Measurements from ENCODE around the gene HMGCS1.
"Not testable (repeated sequence)": the region's sequence is repeated elsewhere in the genome, so short reads cannot be mapped to it uniquely, and the experiment has no call there.

HMGCS1 gene

DNA sequence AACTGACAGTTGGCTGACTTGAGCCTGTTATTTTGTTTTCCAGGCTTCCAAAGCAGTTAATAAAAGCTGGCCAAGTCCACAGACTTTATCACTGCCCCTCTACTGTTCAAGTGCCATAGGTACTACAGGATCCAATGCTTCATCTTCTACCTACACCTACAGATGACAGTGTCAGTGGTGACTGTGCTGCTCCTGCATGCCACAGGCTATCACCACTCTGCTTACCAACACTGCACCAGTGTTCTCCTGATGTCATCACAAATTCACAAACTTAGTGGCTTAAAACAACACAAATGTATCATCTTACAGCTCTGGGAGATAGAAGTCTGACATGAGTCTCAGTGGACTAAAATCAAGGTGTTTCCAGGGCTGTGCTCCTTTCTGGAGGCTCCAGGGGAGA, 26.6 kb downstream of the HMGCS1 start:
- no peak overlapping the region for H2AFZ ChIP-seq (ENCODE audit: low read depth, low read length)
- H3K9me3 ChIP-seq (ENCODE audit: low read length) = no peaks in the 10 kb centered on the region
- no peaks in the 10 kb centered on the region for H3K27me3 ChIP-seq (ENCODE audit: insufficient read depth, low read length)
- no peak overlapping the region for H3K4me3 ChIP-seq (ENCODE audit: low read length)
- H3K4me1 ChIP-seq (ENCODE audit: insufficient read depth, low read length) = no peaks in the 10 kb centered on the region
- peaks cover 53% of the 10 kb centered on the region for H3K36me3 ChIP-seq (ENCODE audit: insufficient read depth, low read length)

DNA sequence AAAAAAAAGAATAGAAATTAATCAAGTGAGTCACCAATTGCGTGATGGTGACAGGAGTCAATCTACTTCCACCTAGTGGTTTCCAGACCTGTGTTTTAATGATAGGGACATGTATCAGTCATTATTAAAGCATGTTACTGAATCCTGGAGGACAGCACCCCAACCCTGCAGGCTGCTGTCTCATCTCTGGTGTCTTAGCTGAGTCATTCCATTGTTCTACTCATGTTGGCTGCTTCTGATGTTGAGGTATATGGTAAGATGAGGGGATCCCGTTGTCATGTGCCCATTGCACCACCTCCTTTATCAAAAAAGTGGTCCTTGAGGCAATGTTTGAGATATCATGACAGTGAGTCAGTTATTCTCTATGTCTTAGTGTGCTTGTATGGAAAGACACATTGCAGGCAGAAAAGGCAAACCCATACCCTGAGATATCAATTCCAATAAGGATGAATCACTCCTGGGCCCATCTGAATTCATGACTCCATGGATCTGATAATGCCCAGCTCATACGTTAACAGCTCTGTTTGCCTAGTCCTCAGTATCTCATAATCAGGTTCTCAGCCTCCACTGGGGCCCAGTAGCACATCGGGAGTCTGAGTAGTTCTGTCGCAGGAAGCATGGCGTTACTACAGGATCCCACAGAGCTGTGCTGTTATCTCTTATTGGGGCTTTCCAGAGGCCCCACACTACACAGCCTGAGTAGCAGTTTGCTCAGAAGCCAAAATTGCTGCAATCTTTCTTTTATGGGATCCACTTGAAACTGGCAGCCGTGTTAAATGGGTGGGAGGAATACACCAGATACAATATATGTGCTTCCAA, 31.2 kb downstream of the HMGCS1 start:
- Histone ChIP-seq H3K4me3 (ENCODE audit: low read length) (no peak overlapping the region), H3K27me3 (ENCODE audit: insufficient read depth, low read length) (no peaks in the 10 kb centered on the region), H2AFZ (ENCODE audit: low read depth, low read length) (no peak overlapping the region), H3K4me1 (ENCODE audit: insufficient read depth, low read length) (no peaks in the 10 kb centered on the region), H3K36me3 (ENCODE audit: insufficient read depth, low read length) (peaks cover 7% of the 10 kb centered on the region), H3K9me3 (ENCODE audit: low read length) (no peaks in the 10 kb centered on the region)

DNA sequence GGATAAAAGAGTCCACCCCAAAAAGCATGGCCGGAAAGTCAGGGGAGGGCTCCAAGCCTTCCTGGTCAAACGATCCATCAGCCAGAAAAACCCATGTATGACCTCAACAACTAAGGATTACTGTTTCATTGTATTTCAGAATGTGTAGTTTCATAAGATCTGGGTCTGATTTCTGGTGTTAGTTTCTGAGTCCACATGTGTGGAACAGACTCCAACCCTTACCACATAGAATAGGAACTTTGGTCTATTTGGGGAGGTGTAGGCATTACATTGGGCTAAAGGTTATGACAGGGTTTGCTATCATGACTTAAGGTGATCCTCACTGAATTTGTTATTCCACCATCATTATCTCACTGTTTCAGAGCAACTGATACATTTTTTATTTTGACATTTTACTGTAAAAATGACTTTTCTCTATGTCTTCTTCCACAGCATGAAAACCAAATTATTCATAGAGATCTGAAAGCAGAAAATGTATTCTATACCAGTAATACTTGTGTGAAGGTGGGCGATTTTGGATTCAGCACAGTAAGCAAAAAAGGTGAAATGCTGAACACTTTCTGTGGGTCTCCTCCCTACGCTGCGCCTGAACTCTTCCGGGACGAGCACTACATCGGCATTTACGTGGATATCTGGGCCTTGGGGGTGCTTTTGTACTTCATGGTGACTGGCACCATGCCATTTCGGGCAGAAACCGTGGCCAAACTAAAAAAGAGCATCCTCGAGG, 33.5 kb downstream of the HMGCS1 start:
- H3K4me3 ChIP-seq (ENCODE audit: low read length) = no peak overlapping the region
- no peaks in the 10 kb centered on the region for H3K36me3 ChIP-seq (ENCODE audit: insufficient read depth, low read length)
- H3K4me1 ChIP-seq (ENCODE audit: insufficient read depth, low read length) = no peaks in the 10 kb centered on the region
- no peaks in the 10 kb centered on the region for H3K27me3 ChIP-seq (ENCODE audit: insufficient read depth, low read length)
- no peak overlapping the region for H2AFZ ChIP-seq (ENCODE audit: low read depth, low read length)
- H3K9me3 ChIP-seq (ENCODE audit: low read length) = no peaks in the 10 kb centered on the region

DNA sequence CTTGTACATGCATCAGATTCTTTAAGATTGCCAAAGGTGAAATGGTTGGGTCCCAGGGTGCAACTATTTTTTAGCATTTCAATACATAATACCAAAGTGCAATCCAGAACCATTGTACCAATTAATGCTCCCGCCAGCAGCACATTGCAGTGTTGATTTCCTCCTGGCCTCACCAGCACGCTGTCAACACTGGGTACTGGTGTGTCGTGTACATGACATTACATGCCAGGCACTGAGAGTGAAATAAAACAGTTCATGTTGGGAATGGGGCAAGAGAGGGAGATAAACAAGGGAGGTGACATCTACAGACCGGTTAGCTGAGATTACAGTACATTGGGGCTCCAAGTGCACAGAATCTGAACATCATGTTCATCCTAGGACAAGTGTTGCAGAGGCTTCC, 37.8 kb downstream of the HMGCS1 start:
- H3K4me3 ChIP-seq (ENCODE audit: low read length) = no peak overlapping the region
- no peaks in the 10 kb centered on the region for H3K27me3 ChIP-seq (ENCODE audit: insufficient read depth, low read length)
- no peaks in the 10 kb centered on the region for H3K4me1 ChIP-seq (ENCODE audit: insufficient read depth, low read length)
- H3K36me3 ChIP-seq (ENCODE audit: insufficient read depth, low read length) = no peaks in the 10 kb centered on the region
- no peaks in the 10 kb centered on the region for H3K9me3 ChIP-seq (ENCODE audit: low read length)
- H2AFZ ChIP-seq (ENCODE audit: low read depth, low read length) = no peak overlapping the region

DNA sequence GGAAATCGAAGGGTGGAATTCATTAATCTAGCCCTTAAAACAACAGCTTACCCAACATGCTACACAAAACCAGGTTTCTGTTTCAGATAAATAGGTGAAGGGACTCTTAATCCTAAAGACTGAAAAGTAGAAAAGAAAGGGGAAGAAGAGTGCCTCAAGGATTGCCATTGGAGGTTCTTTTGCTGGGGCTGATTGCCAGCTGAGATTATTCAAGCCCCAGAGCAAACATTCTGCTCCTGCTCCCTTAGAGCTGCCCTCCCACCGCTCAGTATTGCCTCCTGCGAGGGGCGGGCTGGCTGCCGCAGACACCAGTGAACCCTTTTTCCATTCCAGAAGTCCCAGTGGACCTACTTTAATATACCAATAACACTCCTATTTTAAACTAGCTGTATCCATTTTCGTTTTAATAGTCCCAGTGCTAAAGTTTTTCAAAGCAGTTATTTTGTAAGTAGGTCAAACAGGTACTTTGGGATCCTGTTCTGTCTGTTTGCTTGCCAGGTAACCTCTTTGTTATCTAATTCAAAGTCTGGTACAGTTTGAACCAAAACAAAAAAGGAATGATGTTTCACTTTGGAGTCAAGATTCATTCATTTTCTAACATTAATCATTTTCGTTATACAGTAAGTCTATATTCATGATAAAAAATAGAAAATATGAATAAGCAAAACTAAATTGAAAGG, 38.6 kb downstream of the HMGCS1 start:
- H3K27me3 ChIP-seq (ENCODE audit: insufficient read depth, low read length) = no peaks in the 10 kb centered on the region
- H3K4me1 ChIP-seq (ENCODE audit: insufficient read depth, low read length) = no peaks in the 10 kb centered on the region
- no peak overlapping the region for H2AFZ ChIP-seq (ENCODE audit: low read depth, low read length)
- H3K4me3 ChIP-seq (ENCODE audit: low read length) = no peak overlapping the region
- H3K9me3 ChIP-seq (ENCODE audit: low read length) = no peaks in the 10 kb centered on the region
- no peaks in the 10 kb centered on the region for H3K36me3 ChIP-seq (ENCODE audit: insufficient read depth, low read length)

DNA sequence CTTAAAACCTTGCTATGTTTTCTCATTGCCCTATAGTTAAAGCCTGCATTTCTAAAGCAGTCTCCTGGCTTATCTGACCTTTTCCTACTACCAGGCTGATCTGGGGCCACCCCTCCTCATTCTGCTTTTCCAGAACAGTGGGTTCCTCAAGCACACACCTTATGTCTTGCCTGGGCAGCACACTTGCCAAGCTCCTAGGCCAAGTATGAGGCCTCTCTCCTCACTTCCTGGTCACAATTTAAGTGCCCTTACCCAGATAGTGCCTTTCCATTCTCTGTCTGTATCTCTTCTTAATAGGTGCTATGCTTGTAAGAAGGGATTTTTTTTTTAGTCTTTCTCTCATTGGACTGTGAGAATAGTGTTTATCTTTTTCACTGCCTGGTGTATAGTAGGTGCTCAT, 39.7 kb downstream of the HMGCS1 start:
- no peaks in the 10 kb centered on the region for H3K9me3 ChIP-seq (ENCODE audit: low read length)
- H2AFZ ChIP-seq (ENCODE audit: low read depth, low read length) = no peak overlapping the region
- H3K4me3 ChIP-seq (ENCODE audit: low read length) = no peak overlapping the region
- H3K36me3 ChIP-seq (ENCODE audit: insufficient read depth, low read length) = no peaks in the 10 kb centered on the region
- no peaks in the 10 kb centered on the region for H3K4me1 ChIP-seq (ENCODE audit: insufficient read depth, low read length)
- H3K27me3 ChIP-seq (ENCODE audit: insufficient read depth, low read length) = no peaks in the 10 kb centered on the region

DNA sequence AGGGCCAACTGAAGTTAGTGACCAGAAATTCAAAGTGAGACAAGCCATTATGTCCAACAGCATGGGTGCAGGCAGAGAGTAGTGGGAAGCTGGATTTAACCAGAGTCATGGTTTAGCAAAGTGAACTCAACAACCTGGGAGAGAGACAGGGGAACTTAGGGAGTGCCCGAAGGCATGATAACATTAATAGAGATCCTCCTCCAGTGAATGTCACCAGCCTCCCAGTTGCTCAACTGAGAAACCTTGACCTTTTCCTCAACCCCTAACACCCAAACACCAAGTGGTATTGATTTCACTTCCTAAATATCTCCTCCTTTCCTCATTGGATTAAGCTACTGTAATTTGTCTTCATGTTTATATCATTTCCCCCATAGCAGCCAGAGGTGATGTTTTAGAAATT, 42.6 kb downstream of the HMGCS1 start:
- Histone ChIP-seq H3K4me1 (ENCODE audit: insufficient read depth, low read length) (no peaks in the 10 kb centered on the region), H3K9me3 (ENCODE audit: low read length) (peaks cover 4% of the 10 kb centered on the region), H3K4me3 (ENCODE audit: low read length) (no peak overlapping the region), H2AFZ (ENCODE audit: low read depth, low read length) (no peak overlapping the region), H3K27me3 (ENCODE audit: insufficient read depth, low read length) (no peaks in the 10 kb centered on the region), H3K36me3 (ENCODE audit: insufficient read depth, low read length) (no peaks in the 10 kb centered on the region)

DNA sequence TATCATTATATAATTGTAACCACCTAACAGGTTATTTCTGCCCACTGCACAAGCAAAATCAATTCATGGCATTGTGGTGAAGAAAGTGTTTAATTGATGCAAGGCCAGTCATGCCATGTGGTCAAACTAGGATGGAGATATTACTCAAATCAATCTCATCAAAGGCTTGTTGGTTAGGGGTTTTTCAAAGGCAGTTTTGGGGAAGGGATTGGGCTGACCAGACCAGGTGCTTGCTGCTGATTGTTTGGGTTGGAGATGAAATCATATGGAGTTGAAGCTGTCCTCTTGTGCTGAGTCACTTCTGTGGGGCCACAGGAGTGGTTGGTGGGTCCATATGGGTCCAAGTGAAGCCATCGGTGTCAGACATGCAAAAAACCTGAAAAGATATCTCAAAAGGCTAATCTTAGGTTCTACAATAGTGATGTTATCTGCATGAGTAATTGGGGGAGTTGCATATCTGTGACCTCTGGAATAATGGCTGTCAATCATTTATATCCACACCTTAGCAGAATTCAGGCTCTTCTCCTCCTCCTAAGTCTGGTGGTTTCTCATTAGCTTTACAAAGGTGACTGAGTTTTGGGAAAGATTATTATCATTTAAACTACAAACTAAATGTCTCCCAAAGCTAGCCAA, 44.9 kb downstream of the HMGCS1 start:
- H3K4me1 ChIP-seq (ENCODE audit: insufficient read depth, low read length) = no peaks in the 10 kb centered on the region
- H3K36me3 ChIP-seq (ENCODE audit: insufficient read depth, low read length) = no peaks in the 10 kb centered on the region
- no peak overlapping the region for H2AFZ ChIP-seq (ENCODE audit: low read depth, low read length)
- H3K9me3 ChIP-seq (ENCODE audit: low read length) = peaks cover 4% of the 10 kb centered on the region
- no peak overlapping the region for H3K4me3 ChIP-seq (ENCODE audit: low read length)
- H3K27me3 ChIP-seq (ENCODE audit: insufficient read depth, low read length) = no peaks in the 10 kb centered on the region

DNA sequence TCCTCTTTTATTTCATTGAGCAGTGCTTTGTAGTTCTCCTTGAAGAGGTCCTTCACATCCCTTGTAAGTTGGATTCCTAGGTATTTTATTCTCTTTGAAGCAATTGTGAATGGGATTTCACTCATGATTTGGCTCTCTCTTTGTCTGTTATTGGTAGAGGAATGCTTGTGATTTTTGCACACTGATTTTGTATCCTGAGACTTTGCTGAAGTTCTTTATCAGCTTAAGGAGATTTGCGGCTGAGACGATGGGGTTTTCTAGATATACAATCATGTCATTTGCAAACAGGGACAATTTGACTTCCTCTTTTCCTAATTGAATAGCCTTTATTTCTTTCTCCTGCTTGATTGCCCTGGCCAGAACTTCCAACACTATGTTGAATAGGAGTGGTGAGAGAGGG, 50.9 kb downstream of the HMGCS1 start:
- H3K4me3 ChIP-seq (ENCODE audit: low read length); H3K27me3 ChIP-seq (ENCODE audit: insufficient read depth, low read length); H2AFZ ChIP-seq (ENCODE audit: low read depth, low read length); H3K4me1 ChIP-seq (ENCODE audit: insufficient read depth, low read length); H3K36me3 ChIP-seq (ENCODE audit: insufficient read depth, low read length); H3K9me3 ChIP-seq (ENCODE audit: low read length): not testable (repeated sequence)

DNA sequence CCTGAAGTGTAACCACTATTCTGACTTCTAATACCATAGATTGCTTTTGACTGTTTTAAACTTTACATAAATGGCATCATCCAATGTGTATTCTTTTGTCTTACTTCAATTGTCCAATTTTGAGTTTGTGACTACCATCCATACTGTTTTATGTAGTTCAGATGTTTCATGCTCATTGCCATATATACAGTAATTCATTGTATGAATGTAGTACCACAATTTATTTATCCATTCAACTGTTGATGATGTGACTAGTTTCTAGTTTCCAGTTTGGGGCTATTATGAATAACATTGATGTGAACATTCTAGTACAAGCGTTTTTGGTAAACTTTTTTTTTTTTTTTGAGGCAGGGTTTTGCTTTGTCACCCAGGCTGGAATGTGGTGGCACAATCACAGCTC, 55.1 kb downstream of the HMGCS1 start:
- no peak overlapping the region for H3K4me3 ChIP-seq (ENCODE audit: low read length)
- peaks cover 2% of the 10 kb centered on the region for H3K9me3 ChIP-seq (ENCODE audit: low read length)
- H3K27me3 ChIP-seq (ENCODE audit: insufficient read depth, low read length) = no peaks in the 10 kb centered on the region

DNA sequence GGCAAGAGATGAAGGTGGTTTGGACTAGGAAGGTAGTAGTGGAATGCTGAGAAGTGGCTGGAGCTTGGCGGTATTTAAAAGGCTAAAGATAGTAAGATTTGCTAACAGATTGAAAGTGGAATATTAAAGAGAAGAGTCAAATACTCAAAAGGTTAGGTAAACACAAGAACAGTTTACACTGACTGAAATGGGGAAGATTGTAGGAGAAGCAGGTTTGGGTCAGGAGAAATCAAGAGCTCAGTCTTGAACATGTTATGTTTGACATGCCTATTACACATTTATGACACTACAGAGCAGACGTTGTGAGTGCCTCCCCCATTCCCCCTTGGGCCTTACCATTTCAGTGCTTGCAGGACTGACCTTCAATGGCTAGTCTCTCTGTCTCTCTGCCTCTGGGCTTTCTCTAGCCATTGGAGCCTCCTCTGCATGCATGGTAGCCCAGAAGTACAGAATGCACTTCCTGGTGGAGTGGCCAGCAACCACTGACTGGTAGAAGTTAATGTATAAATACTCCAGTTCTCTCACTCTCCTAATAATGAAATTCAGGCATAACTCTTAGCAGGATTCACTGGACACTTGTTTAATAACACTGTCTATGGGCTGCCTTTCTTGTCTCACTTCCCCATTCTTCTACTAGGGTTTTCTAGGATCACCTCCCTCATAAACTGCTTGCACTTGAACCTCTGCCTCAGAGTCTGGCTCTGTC, 56.8 kb downstream of the HMGCS1 start:
- H3K9me3 ChIP-seq (ENCODE audit: low read length) = peaks cover 2% of the 10 kb centered on the region
- no peaks in the 10 kb centered on the region for H3K36me3 ChIP-seq (ENCODE audit: insufficient read depth, low read length)
- no peaks in the 10 kb centered on the region for H3K4me1 ChIP-seq (ENCODE audit: insufficient read depth, low read length)
- H3K27me3 ChIP-seq (ENCODE audit: insufficient read depth, low read length) = no peaks in the 10 kb centered on the region
- H3K4me3 ChIP-seq (ENCODE audit: low read length) = no peak overlapping the region
- H2AFZ ChIP-seq (ENCODE audit: low read depth, low read length) = no peak overlapping the region

More for the DNA sequence above, 55.1 kb downstream of the HMGCS1 start:
- Histone ChIP-seq H2AFZ (ENCODE audit: low read depth, low read length) (no peak overlapping the region), H3K36me3 (ENCODE audit: insufficient read depth, low read length) (no peaks in the 10 kb centered on the region), H3K4me1 (ENCODE audit: insufficient read depth, low read length) (no peaks in the 10 kb centered on the region)

DNA sequence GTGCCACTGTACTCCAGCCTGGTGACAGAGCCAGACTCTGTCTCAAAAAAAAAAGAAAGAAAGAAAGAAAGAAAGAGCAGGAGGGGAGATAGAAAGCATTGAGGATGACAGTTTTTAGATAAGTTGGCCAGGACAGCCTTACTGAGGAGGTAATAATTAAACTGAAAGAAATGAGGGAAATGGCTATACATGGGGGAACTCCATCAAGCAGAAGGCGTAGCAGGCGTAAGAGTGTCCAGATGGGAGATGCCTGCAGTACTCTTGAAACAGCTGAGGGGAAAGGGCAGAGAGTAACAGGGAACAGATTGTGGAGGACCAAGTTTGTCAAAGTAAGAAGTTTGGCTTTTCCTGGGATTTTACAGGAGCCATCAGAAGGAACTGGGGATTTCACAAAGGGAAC, 57.5 kb downstream of the HMGCS1 start:
- Histone ChIP-seq H3K36me3 (ENCODE audit: insufficient read depth, low read length) (no peaks in the 10 kb centered on the region), H3K9me3 (ENCODE audit: low read length) (peaks cover 2% of the 10 kb centered on the region), H3K27me3 (ENCODE audit: insufficient read depth, low read length) (no peaks in the 10 kb centered on the region), H3K4me3 (ENCODE audit: low read length) (no peak overlapping the region), H3K4me1 (ENCODE audit: insufficient read depth, low read length) (no peaks in the 10 kb centered on the region), H2AFZ (ENCODE audit: low read depth, low read length) (no peak overlapping the region)

Data from neuron (in vitro differentiated cells).